ENCODE results near the gene C1orf226. TPM values are rescaled to one million over a fixed set of nuclear protein-coding genes. Genes with fewer than 3 reads are reported as not detected.

C1orf226 gene
- total RNA-seq, 1 donor, result 0.09 TPM

DNA sequence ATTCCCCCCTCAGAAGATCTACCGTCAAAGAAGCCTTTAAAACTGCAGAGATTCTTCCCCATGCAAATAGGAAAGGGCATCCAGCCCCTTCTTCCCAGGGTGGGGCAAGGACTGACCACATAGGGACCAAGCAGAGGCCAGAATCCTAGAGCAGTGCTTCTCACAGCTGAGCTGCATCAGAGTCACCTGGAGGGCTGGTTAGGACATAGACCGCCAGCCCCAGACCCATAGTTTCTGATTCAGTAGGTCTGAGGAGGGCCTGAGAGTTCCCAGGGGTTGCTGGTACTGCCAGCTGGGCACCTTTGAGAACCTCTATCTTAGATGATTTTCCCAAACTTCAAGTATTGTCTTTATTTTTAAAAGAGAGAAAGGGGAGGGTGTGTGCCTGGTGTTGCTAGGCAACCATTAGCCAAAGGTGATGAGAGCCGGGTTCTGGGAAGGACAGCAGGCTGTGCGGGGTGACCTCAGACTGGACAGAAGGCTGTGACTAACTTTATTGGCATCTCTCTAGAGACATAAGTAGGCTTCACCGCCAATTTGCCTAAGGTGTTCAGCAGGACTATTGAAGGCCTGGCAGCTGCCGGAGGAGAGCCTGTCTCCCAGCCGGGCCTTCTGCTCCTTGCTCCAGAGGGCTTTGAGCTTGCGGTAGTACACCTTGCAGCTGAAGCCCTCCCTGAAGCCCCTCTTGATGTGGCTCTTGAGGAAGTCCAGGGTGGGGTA is 7.8 kb upstream of the C1orf226 start:
- H3K4me3 ChIP-seq (ENCODE audit: low read depth, low read length), result no peak overlapping the region
- DNase-seq (ENCODE audit: low read depth), result no peak
- TF ChIP-seq CTCF (IDR thresholded peaks at IDR 0.05; ENCODE audit: insufficient read depth, low read length), result no peak

- no peak for DNase-seq (ENCODE audit: low read depth)
- no peak overlapping the region for H3K4me3 ChIP-seq (ENCODE audit: low read depth, low read length)
- TF ChIP-seq CTCF (IDR thresholded peaks at IDR 0.05; ENCODE audit: insufficient read depth, low read length), result no peak
Observed at GRCh38 chr1:162374406-162374805, 7.1 kb upstream of the C1orf226 start.

- no peak overlapping the region for H3K4me3 ChIP-seq (ENCODE audit: low read depth, low read length)
- no peak for DNase-seq (ENCODE audit: low read depth)
- no peak for TF ChIP-seq CTCF (IDR thresholded peaks at IDR 0.05; ENCODE audit: insufficient read depth, low read length)
Observed at GRCh38 chr1:162375463-162375862, 6.1 kb upstream of the C1orf226 start.

DNA sequence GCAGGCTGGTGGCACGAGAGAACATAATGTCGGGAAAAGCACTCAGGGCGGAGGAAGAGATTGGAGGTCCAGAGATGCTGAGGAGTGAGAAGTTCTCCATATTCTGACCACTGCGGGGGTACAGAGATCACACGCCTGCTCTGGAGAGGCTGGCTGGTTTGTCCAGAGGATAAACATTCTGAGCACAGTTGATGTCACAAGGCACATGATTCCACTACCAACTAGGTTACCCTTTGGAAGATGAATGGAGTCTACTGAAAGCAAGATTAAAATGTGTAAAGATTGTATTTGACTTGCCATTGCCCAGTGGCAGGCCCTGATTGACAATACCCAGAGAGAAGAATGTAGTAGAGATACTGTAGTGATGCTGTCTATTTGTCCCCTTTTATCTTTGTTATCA is 4.8 kb upstream of the C1orf226 start, which contains the start of gene SPATA46:
TSS of gene SPATA46 (minus strand) at position 164 of the 400 bp plus-strand sequence. CDS start at position 100, 64 bp downstream.
- DNase-seq (ENCODE audit: low read depth), result no peak
- TF ChIP-seq CTCF (IDR thresholded peaks at IDR 0.05; ENCODE audit: insufficient read depth, low read length), result no peak
- no peak within 1 kb of the TSS for H3K4me3 ChIP-seq (ENCODE audit: low read depth, low read length)

GRCh38 chr1:162380061-162380846 is 1.3 kb upstream of the C1orf226 start:
- DNase-seq (ENCODE audit: low read depth), result no peak
- no peak for TF ChIP-seq CTCF (IDR thresholded peaks at IDR 0.05; ENCODE audit: insufficient read depth, low read length)
- H3K4me3 ChIP-seq (ENCODE audit: low read depth, low read length), result no peak overlapping the region

- no peak for DNase-seq (ENCODE audit: low read depth)
- H3K4me3 ChIP-seq (ENCODE audit: low read depth, low read length), result no peak overlapping the region
- no peak for TF ChIP-seq CTCF (IDR thresholded peaks at IDR 0.05; ENCODE audit: insufficient read depth, low read length)
Observed at GRCh38 chr1:162381941-162382750, 618 bp downstream of the C1orf226 start.

Data from fibroblast of the aortic adventitia (primary cell).